ENCODE measurements around the gene CRYAB. TPM values are rescaled to one million over a fixed set of nuclear protein-coding genes. Genes with fewer than 3 reads are reported as not detected.

CRYAB gene
- total and polyA plus RNA-seq, 2 experiments from 2014 or later: 15.7 to 123 TPM

GRCh38 chr11:111954154-111954553 lies 42.6 kb upstream of the CRYAB start:
- no peaks in the 10 kb centered on the region for H3K36me3 ChIP-seq (replicated peaks; ENCODE audit: insufficient read depth, low read depth)
- H3K4me3 ChIP-seq: no peak overlapping the region
- no peaks in the 10 kb centered on the region for H4K20me1 ChIP-seq (ENCODE audit: insufficient read depth, poor library complexity, severe bottlenecking)
- no peak overlapping the region for H2AFZ ChIP-seq
- 92% methylated on average over 4 of the region's 4 CpGs for WGBS (ENCODE audit: low lambda C conversion rate, missing lambda C conversion rate)
- H3K4me2 ChIP-seq: no peak overlapping the region
- H3K27me3 ChIP-seq: no peaks in the 10 kb centered on the region
- no peak for DNase-seq (ENCODE audit: low spot score)
- H3K79me2 ChIP-seq: no peaks in the 10 kb centered on the region
- no peaks in the 10 kb centered on the region for H3K9me3 ChIP-seq (ENCODE audit: low read depth)
- no peaks in the 10 kb centered on the region for H3K9me2 ChIP-seq (replicated peaks; ENCODE audit: insufficient read depth)
- H3K4me1 ChIP-seq (ENCODE audit: insufficient read depth): no peaks in the 10 kb centered on the region
- TF ChIP-seq CTCF (IDR thresholded peaks at IDR 0.05; ENCODE audit: poor library complexity): no peak
- no peak for TF ChIP-seq EZH2phosphoT487 (IDR thresholded peaks at IDR 0.05; ENCODE audit: low read depth, severe bottlenecking, unreplicated experiment)
- no peak for TF ChIP-seq EZH2 (IDR thresholded peaks at IDR 0.05; ENCODE audit: borderline replicate concordance)
- H3K27ac ChIP-seq: no peak overlapping the region

GRCh38 chr11:111951565-111951964 lies 40.0 kb upstream of the CRYAB start:
- H3K79me2 ChIP-seq: peaks cover under 1% of the 10 kb centered on the region
- H3K27ac ChIP-seq: no peak overlapping the region
- no peak overlapping the region for H3K4me3 ChIP-seq
- H3K9me3 ChIP-seq (ENCODE audit: low read depth): no peaks in the 10 kb centered on the region
- H3K9me2 ChIP-seq (replicated peaks; ENCODE audit: insufficient read depth): no peaks in the 10 kb centered on the region
- H2AFZ ChIP-seq: no peak overlapping the region
- H3K4me1 ChIP-seq (ENCODE audit: insufficient read depth): no peaks in the 10 kb centered on the region
- 94% methylated on average over 3 of the region's 3 CpGs for WGBS (ENCODE audit: low lambda C conversion rate, missing lambda C conversion rate)
- DNase-seq (ENCODE audit: low spot score): no peak
- H3K4me2 ChIP-seq: no peak overlapping the region
- no peaks in the 10 kb centered on the region for H3K27me3 ChIP-seq
- TF ChIP-seq EZH2 (IDR thresholded peaks at IDR 0.05; ENCODE audit: borderline replicate concordance): no peak
- TF ChIP-seq EZH2phosphoT487 (IDR thresholded peaks at IDR 0.05; ENCODE audit: low read depth, severe bottlenecking, unreplicated experiment): no peak
- no peak for TF ChIP-seq CTCF (IDR thresholded peaks at IDR 0.05; ENCODE audit: poor library complexity)
- H4K20me1 ChIP-seq (ENCODE audit: insufficient read depth, poor library complexity, severe bottlenecking): no peaks in the 10 kb centered on the region
- H3K36me3 ChIP-seq (replicated peaks; ENCODE audit: insufficient read depth, low read depth): no peaks in the 10 kb centered on the region

DNA sequence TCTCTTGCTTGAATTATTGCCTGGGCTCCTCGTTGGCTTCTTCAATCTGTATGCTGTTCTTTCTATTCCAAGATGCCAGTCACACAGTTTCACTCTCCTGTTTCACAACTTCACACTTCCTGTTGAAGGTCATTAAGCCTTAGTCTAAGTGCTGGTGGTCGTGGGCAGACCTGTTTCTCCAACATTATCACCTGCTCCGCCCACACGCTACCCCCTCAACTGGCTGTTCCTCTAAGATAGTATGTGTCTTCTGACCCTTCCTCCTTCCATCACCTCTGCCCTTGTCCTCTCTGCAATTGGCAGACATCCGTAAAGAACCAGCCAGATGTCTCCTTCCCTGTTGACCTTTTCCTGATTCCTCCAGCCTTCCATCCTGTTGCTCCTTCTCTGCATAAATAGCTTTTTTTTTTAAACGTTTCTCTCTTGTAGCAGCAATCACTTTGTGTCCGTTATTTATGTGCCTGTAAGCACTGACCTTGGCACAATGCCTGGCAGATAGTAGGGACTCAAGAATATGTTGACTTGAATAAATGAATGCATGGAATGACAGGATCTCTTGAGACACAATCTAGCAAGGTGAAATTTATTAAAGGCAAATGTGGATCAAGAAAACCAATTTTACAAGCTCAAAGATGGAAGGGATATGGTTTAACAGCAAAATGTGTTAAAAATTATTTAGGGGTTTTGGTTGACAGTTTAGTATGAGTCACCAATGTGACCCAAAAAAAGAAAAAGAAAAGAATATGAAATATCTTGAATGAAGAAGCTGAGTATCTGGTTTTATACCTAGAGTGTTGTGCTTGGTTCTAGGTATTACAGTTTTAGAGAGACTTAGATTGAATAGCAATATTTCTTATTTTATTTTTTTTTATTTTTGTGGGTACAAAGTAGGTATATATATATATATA lies 38.2 kb upstream of the CRYAB start:
- WGBS (ENCODE audit: low lambda C conversion rate, missing lambda C conversion rate): 75% methylated on average over 7 of the region's 7 CpGs

More for the DNA sequence above, 38.2 kb upstream of the CRYAB start:
- H4K20me1 ChIP-seq (ENCODE audit: insufficient read depth, poor library complexity, severe bottlenecking): no peaks in the 10 kb centered on the region
- no peaks in the 10 kb centered on the region for H3K9me2 ChIP-seq (replicated peaks; ENCODE audit: insufficient read depth)
- H3K9me3 ChIP-seq (ENCODE audit: low read depth): no peaks in the 10 kb centered on the region
- peaks cover 3% of the 10 kb centered on the region for H3K79me2 ChIP-seq
- H3K36me3 ChIP-seq (replicated peaks; ENCODE audit: insufficient read depth, low read depth): no peaks in the 10 kb centered on the region
- DNase-seq (ENCODE audit: low spot score): no peak
- H2AFZ ChIP-seq: no peak overlapping the region
- TF ChIP-seq CTCF (IDR thresholded peaks at IDR 0.05; ENCODE audit: poor library complexity): no peak
- no peak for TF ChIP-seq EZH2phosphoT487 (IDR thresholded peaks at IDR 0.05; ENCODE audit: low read depth, severe bottlenecking, unreplicated experiment)
- TF ChIP-seq EZH2 (IDR thresholded peaks at IDR 0.05; ENCODE audit: borderline replicate concordance): no peak
- H3K4me3 ChIP-seq: no peak overlapping the region
- H3K4me1 ChIP-seq (ENCODE audit: insufficient read depth): peaks cover 5% of the 10 kb centered on the region
- H3K27ac ChIP-seq: no peak overlapping the region
- H3K4me2 ChIP-seq: no peak overlapping the region
- no peaks in the 10 kb centered on the region for H3K27me3 ChIP-seq
